ENCODE data around the gene AGAP1.
"Not testable (repeated sequence)": the region's sequence is repeated elsewhere in the genome, so short reads cannot be mapped to it uniquely, and the experiment has no call there.

AGAP1 gene

GRCh38 chr2:236089271-236090026 lies 595.6 kb downstream of the AGAP1 start:
- no peak for DNase-seq (ENCODE audit: low read depth, low spot score)
- no peak overlapping the region for H3K4me3 ChIP-seq (ENCODE audit: low read length)
- no peak overlapping the region for H3K27ac ChIP-seq (ENCODE audit: low read length)
- H3K27me3 ChIP-seq (ENCODE audit: control insufficient read depth, insufficient read depth, low read length): no peaks in the 10 kb centered on the region
- no CpG with 5 or more reads among the region's 12 CpGs for WGBS (ENCODE audit: insufficient coverage, insufficient read length)
- H3K9me3 ChIP-seq (ENCODE audit: control insufficient read depth, insufficient read depth, low read length): no peaks in the 10 kb centered on the region
- peaks cover 10% of the 10 kb centered on the region for H3K4me1 ChIP-seq (ENCODE audit: control insufficient read depth, insufficient read depth, low read length)
- H3K36me3 ChIP-seq (ENCODE audit: control insufficient read depth, insufficient read depth, low read length): no peaks in the 10 kb centered on the region

GRCh38 chr2:236090027-236090382 lies 596.2 kb downstream of the AGAP1 start:
- H3K4me1 ChIP-seq (ENCODE audit: control insufficient read depth, insufficient read depth, low read length): peaks cover 10% of the 10 kb centered on the region
- no peaks in the 10 kb centered on the region for H3K36me3 ChIP-seq (ENCODE audit: control insufficient read depth, insufficient read depth, low read length)
- H3K9me3 ChIP-seq (ENCODE audit: control insufficient read depth, insufficient read depth, low read length): no peaks in the 10 kb centered on the region
- no peaks in the 10 kb centered on the region for H3K27me3 ChIP-seq (ENCODE audit: control insufficient read depth, insufficient read depth, low read length)
- no peak for DNase-seq (ENCODE audit: low read depth, low spot score)
- H3K4me3 ChIP-seq (ENCODE audit: low read length): no peak overlapping the region
- WGBS (ENCODE audit: insufficient coverage, insufficient read length): no CpG with 5 or more reads among the region's 9 CpGs
- no peak overlapping the region for H3K27ac ChIP-seq (ENCODE audit: low read length)

- H3K4me3 ChIP-seq (ENCODE audit: low read length); H3K27me3 ChIP-seq (ENCODE audit: control insufficient read depth, insufficient read depth, low read length); H3K27ac ChIP-seq (ENCODE audit: low read length); H3K36me3 ChIP-seq (ENCODE audit: control insufficient read depth, insufficient read depth, low read length); H3K4me1 ChIP-seq (ENCODE audit: control insufficient read depth, insufficient read depth, low read length); H3K9me3 ChIP-seq (ENCODE audit: control insufficient read depth, insufficient read depth, low read length); DNase-seq (ENCODE audit: low read depth, low spot score): not testable (repeated sequence)
- WGBS (ENCODE audit: insufficient coverage, insufficient read length): no CpG with 5 or more reads among the region's 16 CpGs
These were observed 597.0 kb downstream of the AGAP1 start for GRCh38 chr2:236090826-236091225.

- DNase-seq (ENCODE audit: low read depth, low spot score): no peak
- no CpG with 5 or more reads among the region's 4 CpGs for WGBS (ENCODE audit: insufficient coverage, insufficient read length)
These were observed 598.9 kb downstream of the AGAP1 start for GRCh38 chr2:236092714-236093113.

GRCh38 chr2:236093134-236093533 lies 599.3 kb downstream of the AGAP1 start:
- H3K36me3 ChIP-seq (ENCODE audit: control insufficient read depth, insufficient read depth, low read length): no peaks in the 10 kb centered on the region
- no CpG with 5 or more reads among the region's 6 CpGs for WGBS (ENCODE audit: insufficient coverage, insufficient read length)
- H3K4me3 ChIP-seq (ENCODE audit: low read length): no peak overlapping the region
- no peak overlapping the region for H3K27ac ChIP-seq (ENCODE audit: low read length)
- no peaks in the 10 kb centered on the region for H3K9me3 ChIP-seq (ENCODE audit: control insufficient read depth, insufficient read depth, low read length)
- H3K4me1 ChIP-seq (ENCODE audit: control insufficient read depth, insufficient read depth, low read length): 0 out of 2 replicates have a peak, but pooled peaks cover 1% of the 10 kb centered on the region
- no peak for DNase-seq (ENCODE audit: low read depth, low spot score)
- H3K27me3 ChIP-seq (ENCODE audit: control insufficient read depth, insufficient read depth, low read length): no peaks in the 10 kb centered on the region

More at GRCh38 chr2:236092714-236093113, 598.9 kb downstream of the AGAP1 start:
- H3K4me1 ChIP-seq (ENCODE audit: control insufficient read depth, insufficient read depth, low read length): peaks cover 1% of the 10 kb centered on the region; the same call in 1 of the 2 replicates
- no peaks in the 10 kb centered on the region for H3K9me3 ChIP-seq (ENCODE audit: control insufficient read depth, insufficient read depth, low read length)
- no peaks in the 10 kb centered on the region for H3K36me3 ChIP-seq (ENCODE audit: control insufficient read depth, insufficient read depth, low read length)
- H3K27me3 ChIP-seq (ENCODE audit: control insufficient read depth, insufficient read depth, low read length): no peaks in the 10 kb centered on the region
- H3K4me3 ChIP-seq (ENCODE audit: low read length): no peak overlapping the region
- H3K27ac ChIP-seq (ENCODE audit: low read length): no peak overlapping the region

- Histone ChIP-seq H3K36me3 (ENCODE audit: control insufficient read depth, insufficient read depth, low read length) (no peaks in the 10 kb centered on the region), H3K27ac (ENCODE audit: low read length) (no peak overlapping the region), H3K4me3 (ENCODE audit: low read length) (no peak overlapping the region), H3K4me1 (ENCODE audit: control insufficient read depth, insufficient read depth, low read length) (0 out of 2 replicates have a peak, but pooled peaks cover 1% of the 10 kb centered on the region), H3K9me3 (ENCODE audit: control insufficient read depth, insufficient read depth, low read length) (no peaks in the 10 kb centered on the region), H3K27me3 (ENCODE audit: control insufficient read depth, insufficient read depth, low read length) (no peaks in the 10 kb centered on the region)
- no peak for DNase-seq (ENCODE audit: low read depth, low spot score)
- no CpG with 5 or more reads among the region's 2 CpGs for WGBS (ENCODE audit: insufficient coverage, insufficient read length)
These were observed 601.7 kb downstream of the AGAP1 start for GRCh38 chr2:236095504-236095903.

GRCh38 chr2:236101311-236101950 lies 607.6 kb downstream of the AGAP1 start:
- H3K4me3 ChIP-seq (ENCODE audit: low read length): no peak overlapping the region
- WGBS (ENCODE audit: insufficient coverage, insufficient read length): no CpG with 5 or more reads among the region's 29 CpGs

GRCh38 chr2:236102971-236103370 lies 609.1 kb downstream of the AGAP1 start:
- WGBS (ENCODE audit: insufficient coverage, insufficient read length): no CpG with 5 or more reads among the region's 10 CpGs
- Histone ChIP-seq H3K4me3 (ENCODE audit: low read length) (no peak overlapping the region), H3K27me3 (ENCODE audit: control insufficient read depth, insufficient read depth, low read length) (no peaks in the 10 kb centered on the region), H3K9me3 (ENCODE audit: control insufficient read depth, insufficient read depth, low read length) (no peaks in the 10 kb centered on the region), H3K27ac (ENCODE audit: low read length) (no peak overlapping the region), H3K36me3 (ENCODE audit: control insufficient read depth, insufficient read depth, low read length) (no peaks in the 10 kb centered on the region), H3K4me1 (ENCODE audit: control insufficient read depth, insufficient read depth, low read length) (peaks cover 2% of the 10 kb centered on the region; the same call in 1 of the 2 replicates)
- no peak for DNase-seq (ENCODE audit: low read depth, low spot score)

More at GRCh38 chr2:236101311-236101950, 607.6 kb downstream of the AGAP1 start:
- DNase-seq (ENCODE audit: low read depth, low spot score): no peak
- no peaks in the 10 kb centered on the region for H3K9me3 ChIP-seq (ENCODE audit: control insufficient read depth, insufficient read depth, low read length)
- no peak overlapping the region for H3K27ac ChIP-seq (ENCODE audit: low read length)
- no peaks in the 10 kb centered on the region for H3K27me3 ChIP-seq (ENCODE audit: control insufficient read depth, insufficient read depth, low read length)
- no peaks in the 10 kb centered on the region; the same call in 1 of the 2 replicates for H3K4me1 ChIP-seq (ENCODE audit: control insufficient read depth, insufficient read depth, low read length)
- H3K36me3 ChIP-seq (ENCODE audit: control insufficient read depth, insufficient read depth, low read length): no peaks in the 10 kb centered on the region

GRCh38 chr2:236103981-236104380 lies 610.1 kb downstream of the AGAP1 start:
- H3K36me3 ChIP-seq (ENCODE audit: control insufficient read depth, insufficient read depth, low read length): no peaks in the 10 kb centered on the region
- no peak overlapping the region for H3K27ac ChIP-seq (ENCODE audit: low read length)
- H3K4me1 ChIP-seq (ENCODE audit: control insufficient read depth, insufficient read depth, low read length): peaks cover 2% of the 10 kb centered on the region; the same call in 1 of the 2 replicates
- WGBS (ENCODE audit: insufficient coverage, insufficient read length): no CpG with 5 or more reads among the region's 9 CpGs
- no peaks in the 10 kb centered on the region for H3K9me3 ChIP-seq (ENCODE audit: control insufficient read depth, insufficient read depth, low read length)
- no peaks in the 10 kb centered on the region for H3K27me3 ChIP-seq (ENCODE audit: control insufficient read depth, insufficient read depth, low read length)
- no peak for DNase-seq (ENCODE audit: low read depth, low spot score)
- no peak overlapping the region for H3K4me3 ChIP-seq (ENCODE audit: low read length)

- DNase-seq (ENCODE audit: low read depth, low spot score): no peak
- no peak overlapping the region for H3K4me3 ChIP-seq (ENCODE audit: low read length)
- WGBS (ENCODE audit: insufficient coverage, insufficient read length): no CpG with 5 or more reads among the region's 16 CpGs
- H3K27me3 ChIP-seq (ENCODE audit: control insufficient read depth, insufficient read depth, low read length): no peaks in the 10 kb centered on the region
- no peaks in the 10 kb centered on the region for H3K36me3 ChIP-seq (ENCODE audit: control insufficient read depth, insufficient read depth, low read length)
- peaks cover 2% of the 10 kb centered on the region; the same call in 1 of the 2 replicates for H3K4me1 ChIP-seq (ENCODE audit: control insufficient read depth, insufficient read depth, low read length)
- H3K9me3 ChIP-seq (ENCODE audit: control insufficient read depth, insufficient read depth, low read length): no peaks in the 10 kb centered on the region
- H3K27ac ChIP-seq (ENCODE audit: low read length): no peak overlapping the region
These were observed 612.2 kb downstream of the AGAP1 start for GRCh38 chr2:236105955-236106607.

Data from iPS DF 6.9 (cell line).